Stimulated activated effector memory CD8-positive, alpha-beta T cell treated with anti-CD3 and anti-CD28 coated beads, Interleukin-12 subunit alpha, Interleukin-12 subunit beta, amount 100 ng/mL, for 72 hours (primary cell): ENCODE results near the gene OSBPL5.

Experiments
- ATAC-seq: fragments of 150-1000 bp; cut with Tn5 transposase; 2 replicates; pipeline ENCODE4 v1.10.0; 2021
- DNase-seq, 2 donors: peaks; one replicate each; pipeline ENCODE4 v3.0.0; 2021 to 2022; ENCODE audit warnings: low spot score in 2 of 2
- H3K27ac Mint-ChIP-seq: one replicate; pipeline ENCODE4 v1.8.0; 2022; ENCODE audit warnings: mild to moderate bottlenecking, mixed read lengths
- H3K36me3 Mint-ChIP-seq: one replicate; pipeline ENCODE4 v1.8.0; 2022; ENCODE audit warnings: mild to moderate bottlenecking, mixed read lengths
- H3K4me1 Mint-ChIP-seq: one replicate; pipeline ENCODE4 v1.8.0; 2022; ENCODE audit warnings: mixed read lengths
- H3K4me3 Mint-ChIP-seq: one replicate; pipeline ENCODE4 v1.8.0; 2022; ENCODE audit warnings: mild to moderate bottlenecking, mixed read lengths
- H3K9me3 Mint-ChIP-seq: one replicate; pipeline ENCODE4 v1.8.0; 2022; ENCODE audit warnings: mixed read lengths

OSBPL5 gene

DNA sequence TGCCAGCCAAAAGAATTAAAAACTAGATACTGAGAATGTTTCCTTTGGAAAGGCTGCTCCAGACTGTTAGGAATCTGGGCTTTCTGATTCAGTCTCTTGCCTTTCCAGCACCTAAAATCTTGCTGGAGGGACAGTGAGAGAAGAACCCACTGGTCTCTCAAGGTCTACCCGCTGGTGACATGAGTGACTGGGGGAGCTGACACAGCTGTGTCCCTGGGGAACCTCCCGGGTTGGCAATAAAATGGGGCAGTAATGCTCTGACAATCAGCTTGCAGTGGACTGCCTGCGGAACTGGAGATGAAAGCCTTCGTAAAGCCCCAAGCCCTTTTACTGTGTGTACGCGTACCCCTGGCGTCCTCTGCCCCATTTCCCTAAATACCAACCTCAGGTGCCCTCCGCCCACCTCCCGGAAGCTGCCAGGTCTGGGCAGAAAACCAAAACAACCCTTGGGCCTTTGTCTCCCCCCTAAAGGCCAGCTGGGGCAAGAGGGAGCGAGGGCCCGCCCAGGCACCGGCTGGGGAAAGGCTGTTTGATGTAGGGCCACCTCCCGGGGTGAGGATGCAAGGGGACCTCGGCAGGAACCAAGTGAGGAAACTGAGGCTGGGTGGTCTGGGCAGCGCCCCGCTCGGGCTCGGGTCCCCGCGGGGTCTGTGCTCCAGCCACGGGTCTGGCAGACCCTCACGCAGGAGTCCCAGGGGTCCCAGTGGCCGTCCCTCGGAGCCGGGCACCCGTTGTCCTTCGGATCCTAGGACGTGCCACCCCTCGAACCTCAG lies 108.6 kb downstream of the OSBPL5 start:
- H3K4me1 Mint-ChIP-seq: peaks cover 47% of the 10 kb centered on the region
- H3K9me3 Mint-ChIP-seq: no peaks in the 10 kb centered on the region
- peak in 1 of 2 donors; percentile 70 for DNase-seq
- peak; percentile 20 for ATAC-seq
- peak overlapping the region; percentile 85 for H3K4me3 Mint-ChIP-seq
- H3K36me3 Mint-ChIP-seq: peaks cover 58% of the 10 kb centered on the region
- H3K27ac Mint-ChIP-seq: peak overlapping the region; percentile 95

DNA sequence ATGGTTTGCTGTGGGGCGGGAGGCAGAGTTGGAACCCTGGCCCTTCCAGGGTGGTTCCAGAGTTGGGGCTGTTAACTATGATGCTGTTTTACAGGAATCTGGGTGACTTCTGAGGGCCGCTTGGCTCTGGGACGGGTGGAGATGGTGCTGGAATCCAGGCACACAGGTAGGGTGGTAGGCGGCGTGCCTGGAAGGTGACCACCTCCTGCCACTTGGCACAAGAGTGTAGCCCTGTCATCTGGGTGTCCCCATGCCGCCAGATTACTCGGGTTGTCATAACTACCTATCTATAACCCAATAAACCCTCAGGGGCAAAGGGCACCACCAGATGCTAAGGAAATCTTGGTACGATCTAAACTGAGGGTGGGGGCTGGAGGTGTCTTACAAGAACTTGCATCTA lies 109.2 kb downstream of the OSBPL5 start:
- Mint-ChIP-seq H3K9me3 (no peaks in the 10 kb centered on the region), H3K36me3 (peaks cover 64% of the 10 kb centered on the region), H3K4me3 (peak overlapping the region; percentile 85), H3K27ac (peak overlapping the region; percentile 95), H3K4me1 (peaks cover 52% of the 10 kb centered on the region)
- DNase-seq: no peak
- ATAC-seq: no peak

- Mint-ChIP-seq H3K9me3 (no peaks in the 10 kb centered on the region), H3K36me3 (peaks cover 83% of the 10 kb centered on the region), H3K27ac (peak overlapping the region; percentile 61), H3K4me1 (peaks cover 71% of the 10 kb centered on the region), H3K4me3 (no peak overlapping the region)
- DNase-seq (no peak), ATAC-seq (no peak)
Observed at GRCh38 chr11:3052567-3052966, 112.5 kb downstream of the OSBPL5 start.

DNA sequence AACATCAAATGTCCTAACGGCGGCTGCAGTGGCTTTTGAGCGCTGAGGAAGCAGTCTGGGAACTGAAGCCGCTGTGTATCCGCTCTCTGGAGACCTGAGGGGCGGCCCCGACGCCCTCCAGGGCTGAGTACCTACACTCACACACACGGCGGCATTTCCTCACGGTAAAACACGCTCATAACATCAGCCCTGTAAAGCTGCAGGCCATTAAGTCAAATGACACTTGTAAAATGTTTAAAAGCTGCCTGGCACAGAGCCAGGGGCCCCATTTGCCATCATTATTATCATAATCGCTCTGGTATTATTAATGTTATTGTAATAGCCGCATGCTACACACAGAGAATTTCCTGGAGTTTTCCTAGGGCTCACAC lies 113.0 kb downstream of the OSBPL5 start:
- peak overlapping the region; percentile 97 for H3K27ac Mint-ChIP-seq
- no peak overlapping the region for H3K4me3 Mint-ChIP-seq
- DNase-seq (no peak), ATAC-seq (no peak)
- H3K36me3 Mint-ChIP-seq: peaks cover 83% of the 10 kb centered on the region
- no peaks in the 10 kb centered on the region for H3K9me3 Mint-ChIP-seq
- peaks cover 67% of the 10 kb centered on the region for H3K4me1 Mint-ChIP-seq

DNA sequence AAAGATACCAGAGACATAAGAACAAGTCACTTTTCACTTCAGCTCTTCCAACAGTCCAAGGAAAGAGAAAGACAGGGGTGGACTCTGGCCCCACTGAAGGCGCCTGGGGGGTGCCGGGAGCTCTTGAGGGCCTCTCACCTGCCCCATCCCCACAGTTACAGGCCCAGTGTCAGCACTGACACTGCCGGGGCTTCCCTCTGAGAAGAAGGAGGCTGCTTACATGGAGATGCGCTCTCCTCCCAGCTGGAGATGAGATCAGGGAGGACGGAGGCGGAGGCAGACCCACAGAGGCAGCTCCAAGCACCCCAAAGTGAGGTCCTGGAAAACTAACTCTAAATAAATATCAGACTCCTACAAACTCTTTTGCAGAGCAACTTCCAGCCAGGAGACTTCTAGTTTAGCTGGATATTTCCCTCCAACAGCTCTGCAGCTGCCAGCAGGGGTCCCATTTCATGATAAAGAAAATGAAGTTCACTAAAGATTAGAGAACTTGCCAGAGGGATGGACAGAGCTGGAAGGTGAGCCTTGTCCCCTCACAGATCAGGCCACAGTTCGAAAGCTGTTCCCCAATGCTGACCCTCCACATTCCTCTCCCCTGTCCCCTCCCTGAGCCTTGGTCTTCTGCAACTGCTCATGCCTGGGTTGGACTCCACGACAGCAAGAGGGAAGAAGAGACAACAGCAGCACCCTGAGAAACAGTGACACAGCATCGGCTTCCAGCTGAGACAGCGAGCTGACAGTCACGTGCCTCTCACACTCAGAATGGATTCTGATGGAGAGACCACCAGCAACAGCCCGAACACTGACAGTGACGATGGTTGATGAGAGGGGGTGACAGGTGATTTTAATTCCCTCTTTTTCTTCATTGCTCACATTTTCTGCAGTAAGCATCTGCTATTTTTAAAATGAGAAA lies 113.7 kb downstream of the OSBPL5 start:
- ATAC-seq (no peak), DNase-seq (no peak)
- H3K4me3 Mint-ChIP-seq: peak overlapping the region; percentile 73
- H3K9me3 Mint-ChIP-seq: no peaks in the 10 kb centered on the region
- H3K36me3 Mint-ChIP-seq: peaks cover 85% of the 10 kb centered on the region
- peaks cover 67% of the 10 kb centered on the region for H3K4me1 Mint-ChIP-seq
- H3K27ac Mint-ChIP-seq: peak overlapping the region; percentile 97

- DNase-seq (no peak), ATAC-seq (no peak)
- no peaks in the 10 kb centered on the region for H3K9me3 Mint-ChIP-seq
- H3K4me1 Mint-ChIP-seq: peaks cover 60% of the 10 kb centered on the region
- H3K27ac Mint-ChIP-seq: peak overlapping the region; percentile 97
- peak overlapping the region; percentile 73 for H3K4me3 Mint-ChIP-seq
- H3K36me3 Mint-ChIP-seq: peaks cover 84% of the 10 kb centered on the region
Observed at GRCh38 chr11:3050386-3051195, 114.5 kb downstream of the OSBPL5 start.

GRCh38 chr11:3049430-3050243 lies 115.5 kb downstream of the OSBPL5 start:
- peak overlapping the region; percentile 97 for H3K27ac Mint-ChIP-seq
- H3K4me3 Mint-ChIP-seq: peak overlapping the region; percentile 73
- ATAC-seq (peak; percentile 99), DNase-seq (peak; percentile 73 to 92)
- H3K4me1 Mint-ChIP-seq: peaks cover 57% of the 10 kb centered on the region
- H3K36me3 Mint-ChIP-seq: peaks cover 84% of the 10 kb centered on the region
- no peaks in the 10 kb centered on the region for H3K9me3 Mint-ChIP-seq

DNA sequence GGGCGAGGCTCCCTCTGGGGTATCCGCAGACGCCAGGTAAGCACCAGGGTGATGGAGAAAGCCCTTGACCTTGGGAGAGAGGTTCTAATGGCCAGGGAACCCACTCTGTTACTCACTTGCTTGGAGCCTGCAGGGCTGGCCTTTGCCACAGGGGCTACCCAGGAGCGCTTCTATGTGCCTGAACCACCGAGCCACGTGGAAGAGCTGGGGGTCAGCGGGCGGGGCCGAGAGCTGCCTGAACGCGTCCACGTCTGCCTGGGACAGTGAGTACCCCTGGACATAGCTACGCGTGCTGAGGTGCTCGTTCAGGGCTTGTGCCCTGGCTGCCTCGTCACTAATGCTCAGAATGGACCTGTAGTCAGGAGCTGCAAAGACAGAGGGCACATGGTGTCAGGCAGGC lies 117.5 kb downstream of the OSBPL5 start:
- ATAC-seq (no peak), DNase-seq (no peak)
- peaks cover 55% of the 10 kb centered on the region for H3K4me1 Mint-ChIP-seq
- peak overlapping the region; percentile 52 for H3K27ac Mint-ChIP-seq
- no peak overlapping the region for H3K4me3 Mint-ChIP-seq
- no peaks in the 10 kb centered on the region for H3K9me3 Mint-ChIP-seq
- H3K36me3 Mint-ChIP-seq: peaks cover 83% of the 10 kb centered on the region

GRCh38 chr11:3046641-3047040 lies 118.5 kb downstream of the OSBPL5 start:
- Mint-ChIP-seq H3K36me3 (peaks cover 86% of the 10 kb centered on the region), H3K4me3 (no peak overlapping the region), H3K9me3 (no peaks in the 10 kb centered on the region), H3K4me1 (peaks cover 51% of the 10 kb centered on the region), H3K27ac (no peak overlapping the region)
- no peak for ATAC-seq
- DNase-seq: no peak

- Mint-ChIP-seq H3K9me3 (no peaks in the 10 kb centered on the region), H3K4me3 (no peak overlapping the region), H3K27ac (no peak overlapping the region), H3K4me1 (peaks cover 47% of the 10 kb centered on the region), H3K36me3 (peaks cover 86% of the 10 kb centered on the region)
- DNase-seq (no peak), ATAC-seq (no peak)
Observed at GRCh38 chr11:3046190-3046589, 118.9 kb downstream of the OSBPL5 start.

DNA sequence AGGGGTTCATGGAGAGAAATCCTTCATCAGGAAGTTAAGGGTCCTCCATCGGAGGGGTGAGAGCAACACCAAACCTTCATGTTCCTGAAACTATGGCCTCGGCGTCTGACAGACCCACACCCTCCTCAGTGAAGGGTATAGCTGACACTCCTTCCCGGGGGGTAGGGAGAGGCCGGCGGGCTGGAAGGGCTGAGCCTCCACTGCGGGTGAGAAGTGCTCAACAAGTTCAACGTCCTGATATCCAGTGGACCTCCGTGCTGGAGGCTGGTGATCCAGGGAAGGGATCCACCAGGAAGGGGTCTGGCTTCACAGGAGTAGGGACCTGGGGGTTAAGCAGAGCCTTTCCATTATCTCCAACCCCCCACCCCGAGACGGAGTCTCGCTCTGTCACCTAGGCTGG lies 120.2 kb downstream of the OSBPL5 start:
- H3K27ac Mint-ChIP-seq: no peak overlapping the region
- H3K9me3 Mint-ChIP-seq: no peaks in the 10 kb centered on the region
- H3K36me3 Mint-ChIP-seq: peaks cover 92% of the 10 kb centered on the region
- no peak overlapping the region for H3K4me3 Mint-ChIP-seq
- peaks cover 34% of the 10 kb centered on the region for H3K4me1 Mint-ChIP-seq
- ATAC-seq (no peak), DNase-seq (no peak)

GRCh38 chr11:3044004-3044403 lies 121.1 kb downstream of the OSBPL5 start:
- ATAC-seq (no peak), DNase-seq (no peak)
- Mint-ChIP-seq H3K9me3 (no peaks in the 10 kb centered on the region), H3K27ac (peak overlapping the region; percentile 86), H3K4me1 (peaks cover 32% of the 10 kb centered on the region), H3K36me3 (peaks cover 92% of the 10 kb centered on the region), H3K4me3 (no peak overlapping the region)

DNA sequence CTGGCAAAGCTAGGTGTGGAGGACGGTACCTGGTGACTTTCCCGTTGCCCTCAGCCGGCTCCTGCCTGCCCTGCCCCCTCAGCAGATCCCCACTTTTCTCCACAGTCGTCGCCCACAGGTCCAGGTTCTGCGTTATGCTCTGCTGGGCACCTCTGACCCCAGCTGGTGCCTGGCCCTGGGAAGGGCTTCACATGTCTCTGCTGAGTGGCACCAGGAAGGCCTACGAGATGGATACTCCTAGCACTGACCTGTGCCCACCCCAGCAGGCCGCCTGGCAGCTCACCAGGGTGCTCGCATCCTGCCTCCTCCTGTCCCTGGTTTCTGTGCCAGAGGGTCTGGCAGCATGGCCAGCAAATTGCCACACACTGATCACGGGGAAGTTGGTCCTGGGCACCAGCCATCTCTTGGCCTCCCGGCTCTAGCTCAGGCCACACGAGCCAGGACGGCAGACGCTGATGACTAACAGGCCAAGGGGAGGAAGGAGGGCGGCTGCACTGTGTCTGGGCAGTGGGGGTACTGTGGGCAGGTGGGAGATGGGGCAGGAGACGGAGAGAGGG lies 121.7 kb downstream of the OSBPL5 start:
- H3K4me3 Mint-ChIP-seq: no peak overlapping the region
- peak overlapping the region; percentile 86 for H3K27ac Mint-ChIP-seq
- ATAC-seq (no peak), DNase-seq (no peak)
- no peaks in the 10 kb centered on the region for H3K9me3 Mint-ChIP-seq
- peaks cover 35% of the 10 kb centered on the region for H3K4me1 Mint-ChIP-seq
- peaks cover 97% of the 10 kb centered on the region for H3K36me3 Mint-ChIP-seq
